ENCODE data around the gene ERMP1. TPM values are rescaled to one million over a fixed set of nuclear protein-coding genes. Genes with fewer than 3 reads are reported as not detected.
"Not testable (repeated sequence)": the region's sequence is repeated elsewhere in the genome, so short reads cannot be mapped to it uniquely, and the experiment has no call there.

ERMP1 gene, protein sequence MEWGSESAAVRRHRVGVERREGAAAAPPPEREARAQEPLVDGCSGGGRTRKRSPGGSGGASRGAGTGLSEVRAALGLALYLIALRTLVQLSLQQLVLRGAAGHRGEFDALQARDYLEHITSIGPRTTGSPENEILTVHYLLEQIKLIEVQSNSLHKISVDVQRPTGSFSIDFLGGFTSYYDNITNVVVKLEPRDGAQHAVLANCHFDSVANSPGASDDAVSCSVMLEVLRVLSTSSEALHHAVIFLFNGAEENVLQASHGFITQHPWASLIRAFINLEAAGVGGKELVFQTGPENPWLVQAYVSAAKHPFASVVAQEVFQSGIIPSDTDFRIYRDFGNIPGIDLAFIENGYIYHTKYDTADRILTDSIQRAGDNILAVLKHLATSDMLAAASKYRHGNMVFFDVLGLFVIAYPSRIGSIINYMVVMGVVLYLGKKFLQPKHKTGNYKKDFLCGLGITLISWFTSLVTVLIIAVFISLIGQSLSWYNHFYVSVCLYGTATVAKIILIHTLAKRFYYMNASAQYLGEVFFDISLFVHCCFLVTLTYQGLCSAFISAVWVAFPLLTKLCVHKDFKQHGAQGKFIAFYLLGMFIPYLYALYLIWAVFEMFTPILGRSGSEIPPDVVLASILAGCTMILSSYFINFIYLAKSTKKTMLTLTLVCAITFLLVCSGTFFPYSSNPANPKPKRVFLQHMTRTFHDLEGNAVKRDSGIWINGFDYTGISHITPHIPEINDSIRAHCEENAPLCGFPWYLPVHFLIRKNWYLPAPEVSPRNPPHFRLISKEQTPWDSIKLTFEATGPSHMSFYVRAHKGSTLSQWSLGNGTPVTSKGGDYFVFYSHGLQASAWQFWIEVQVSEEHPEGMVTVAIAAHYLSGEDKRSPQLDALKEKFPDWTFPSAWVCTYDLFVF
- total RNA-seq: 1 to 10 TPM; 7.3 to 10.0 (median 9.4) TPM

- Histone ChIP-seq H3K27me3 (no peaks in the 10 kb centered on the region), H3K36me3 (peaks cover 0 to 9% (median 0%) of the 10 kb centered on the region in 4 donors), H3K9me3 (no peaks in the 10 kb centered on the region), H3K4me1 (peaks cover 11 to 31% (median 26%) of the 10 kb centered on the region in 4 donors), H3K27ac (replicated peaks in 1 of 4) (peak within 1 kb of the TSS; percentile 74 to 81 (median 79)), H3K4me3 (peak within 1 kb of the TSS; percentile 73 to 87 (median 84))
- DNase-seq (ENCODE audit: extremely low spot score): peak; percentile 94
- WGBS: 1% methylated on average over 38 of the region's 95 CpGs
- peak; percentile 6 for TF ChIP-seq POLR2A (IDR thresholded peaks at IDR 0.05; ENCODE audit: low read depth)
- TF ChIP-seq CTCF (IDR thresholded peaks at IDR 0.05): peak; percentile 78 to 96 (median 79)
- peak; percentile 80 to 85 for TF ChIP-seq POLR2AphosphoS5 (IDR thresholded peaks at IDR 0.05)
- TF ChIP-seq EP300 (IDR thresholded peaks at IDR 0.05): no peak
- intact Hi-C loops (cut with DNase I): loop anchor here (5.0 kb wide), 1 partner anchor 396 kb away; the partner anchor contains the start of gene PLGRKT
Measured at GRCh38 chr9:5832538-5833529, at the start of gene ERMP1. ERMP1 (minus strand) TSS chr9:5833117; CDS start chr9:5833027, 90 bp downstream.

DNA sequence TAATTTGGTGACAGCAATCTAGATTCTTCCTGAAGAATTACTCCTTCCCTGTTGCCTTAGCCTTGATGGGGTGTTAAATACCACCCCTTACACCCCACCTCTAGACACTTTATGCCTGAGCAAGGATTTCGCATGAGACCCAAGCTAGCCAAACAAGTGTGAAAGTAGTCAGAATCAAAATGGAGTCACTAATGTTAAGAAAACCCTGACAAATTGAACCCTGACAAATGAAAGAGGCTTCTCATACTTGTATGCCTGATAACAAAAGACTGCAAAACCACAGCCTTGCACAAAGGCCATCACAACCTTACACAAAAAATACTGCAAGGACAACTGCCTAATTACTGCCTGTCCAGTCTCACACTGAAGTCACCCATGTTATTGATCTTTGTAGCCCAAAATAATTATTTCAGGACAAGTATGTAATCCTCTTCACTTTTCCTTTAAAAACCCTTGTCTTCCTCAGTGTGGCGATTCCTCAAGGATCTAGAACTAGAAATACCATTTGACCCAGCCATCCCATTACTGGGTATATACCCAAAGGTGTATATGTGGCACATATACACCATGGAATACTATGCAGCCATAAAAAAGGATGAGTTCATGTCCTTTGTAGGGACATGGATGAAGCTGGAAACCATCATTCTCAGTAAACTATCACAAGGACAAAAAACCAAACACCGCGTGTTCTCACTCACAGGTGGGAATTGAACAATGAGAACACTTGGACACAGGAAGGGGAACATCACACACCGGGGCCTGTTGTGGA lies 49.5 kb upstream of the ERMP1 start:
- H3K36me3 ChIP-seq; intact Hi-C loops (cut with DNase I); H3K4me1 ChIP-seq; H3K27ac ChIP-seq (replicated peaks in 1 of 4); H3K27me3 ChIP-seq; DNase-seq (ENCODE audit: extremely low spot score); H3K9me3 ChIP-seq; H3K4me3 ChIP-seq: not testable (repeated sequence)
- WGBS: 100% methylated on average over 5 of the region's 5 CpGs

- WGBS: 82% methylated on average over 8 of the region's 10 CpGs
- H3K27me3 ChIP-seq: no peaks in the 10 kb centered on the region
- intact Hi-C loops (cut with DNase I): no loop called here
- no peak overlapping the region for H3K27ac ChIP-seq (replicated peaks in 1 of 4)
- no peak for TF ChIP-seq POLR2A (IDR thresholded peaks at IDR 0.05; ENCODE audit: low read depth)
- TF ChIP-seq EP300 (IDR thresholded peaks at IDR 0.05): no peak
- H3K36me3 ChIP-seq: peaks cover 0 to 6% (median 5%) of the 10 kb centered on the region in 4 donors
- H3K4me3 ChIP-seq: no peak overlapping the region
- no peak for DNase-seq (ENCODE audit: extremely low spot score)
- no peaks in the 10 kb centered on the region for H3K4me1 ChIP-seq
- H3K9me3 ChIP-seq: no peaks in the 10 kb centered on the region
Measured at GRCh38 chr9:5879419-5880181, 46.7 kb upstream of the ERMP1 start.

- intact Hi-C loops (cut with DNase I): no loop called here
- Histone ChIP-seq H3K4me3 (no peak overlapping the region), H3K4me1 (no peaks in the 10 kb centered on the region), H3K36me3 (peaks cover 0 to 14% (median 7%) of the 10 kb centered on the region in 4 donors), H3K9me3 (no peaks in the 10 kb centered on the region), H3K27ac (replicated peaks in 1 of 4) (no peak overlapping the region), H3K27me3 (no peaks in the 10 kb centered on the region)
- TF ChIP-seq POLR2A (IDR thresholded peaks at IDR 0.05; ENCODE audit: low read depth) (no peak), CTCF (IDR thresholded peaks at IDR 0.05) (no peak), POLR2AphosphoS5 (IDR thresholded peaks at IDR 0.05) (no peak), EP300 (IDR thresholded peaks at IDR 0.05) (no peak)
- DNase-seq (ENCODE audit: extremely low spot score): no peak
- WGBS: 94% methylated on average over 7 of the region's 7 CpGs
Measured at GRCh38 chr9:5876711-5877110, 43.8 kb upstream of the ERMP1 start.

Measured in esophagus muscularis mucosa (tissue), 4 donors.